Spleen (tissue), 7 donors: ENCODE data around the gene IFNA1.

ENCODE experiments used
- CTCF ChIP-seq, 11 experiments: fragments of 200-600 bp in 7 of 11; fragments of 450-650 bp in 4 of 11; sonication (generic) in 4 of 11; IDR thresholded peaks in 8 of 11; conservative IDR thresholded peaks in 3 of 11; 1 replicate in 7 of 11; 2 replicates in 4 of 11; pipeline versions ENCODE4 v1.4.0 to v1.8.0; 2016 to 2021; ENCODE audit warnings: antibody characterized with exemption in 11 of 11, inconsistent platforms in 4 of 11, mild to moderate bottlenecking in 1 of 11
- POLR2AphosphoS5 ChIP-seq, 3 donors: sonication (generic); formaldehyde crosslinking; IDR thresholded peaks; one replicate each; pipeline ENCODE4 v1.5.1; 2017; ENCODE audit warnings: antibody characterized with exemption in 3 of 3
- donor health status: DM: no; HTN: no; CAD: no; lungs with moderate emphysema.
- donor health status: DM: no; HTN: no; CAD: no.
- donor health status: DM: no; HTN: no; CAD: no.

DNA sequence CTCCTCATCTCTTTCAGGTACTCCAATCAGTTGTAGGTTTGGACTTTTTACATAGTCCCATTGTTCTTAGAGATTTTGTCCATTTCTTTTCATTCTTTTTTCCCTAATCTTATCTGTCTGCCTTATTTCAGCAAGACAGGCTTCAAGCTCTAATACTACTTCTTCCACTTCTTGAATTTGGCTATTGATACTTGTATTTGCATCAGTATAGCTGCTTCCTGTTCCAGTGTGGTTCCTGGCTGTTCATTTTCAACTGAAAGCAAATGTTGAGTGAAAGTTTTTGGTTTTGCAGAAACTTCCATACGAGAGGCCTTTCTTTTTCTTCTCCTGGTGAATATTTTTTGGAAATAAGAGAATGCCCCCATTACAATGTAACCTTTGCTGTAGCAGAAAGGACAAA is 12.0 kb upstream of the IFNA1 start:
- TF ChIP-seq CTCF (IDR thresholded peaks at IDR 0.05 in 8 of 11, conservative IDR thresholded peaks at IDR 0.05 in 3 of 11): no peak
- no peak for TF ChIP-seq POLR2AphosphoS5 (IDR thresholded peaks at IDR 0.05)
